ENCODE data around the gene GLT1D1. TPM values are rescaled to one million over a fixed set of nuclear protein-coding genes. Genes with fewer than 3 reads are reported as not detected.
"Not testable (repeated sequence)": the region's sequence is repeated elsewhere in the genome, so short reads cannot be mapped to it uniquely, and the experiment has no call there.

GLT1D1 gene
- total and polyA plus RNA-seq, 5 experiments from 2014 or later = not detected

GRCh38 chr12:128823916-128824839, 29.1 kb upstream of the GLT1D1 start, which contains the start of gene SLC15A4:
Gene SLC15A4 (minus strand): TSS chr12:128823958. CDS start chr12:128823943, 15 bp downstream.
- DNase-seq (peak; percentile 80 to 95 (median 88)), ATAC-seq (peak; percentile 92 to 95)
- peaks cover 16 to 54% (median 30%) of the 10 kb centered on the region in 4 donors for H3K4me1 Mint-ChIP-seq
- H3K9me3 Mint-ChIP-seq = peaks cover 0 to 11% (median 0%) of the 10 kb centered on the region in 9 donors
- POLR2A ChIA-PET = no interaction called here
- peak within 1 kb of the TSS; percentile 78 to 88 (median 84) for H3K4me3 Mint-ChIP-seq
- peaks cover 0 to 13% (median 0%) of the 10 kb centered on the region in 3 donors for H3K36me3 Mint-ChIP-seq
- peak within 1 kb of the TSS; percentile 28 to 87 (median 77) for H3K27ac Mint-ChIP-seq
- peaks cover 2 to 10% (median 6%) of the 10 kb centered on the region in 5 donors for H3K27me3 Mint-ChIP-seq

DNA sequence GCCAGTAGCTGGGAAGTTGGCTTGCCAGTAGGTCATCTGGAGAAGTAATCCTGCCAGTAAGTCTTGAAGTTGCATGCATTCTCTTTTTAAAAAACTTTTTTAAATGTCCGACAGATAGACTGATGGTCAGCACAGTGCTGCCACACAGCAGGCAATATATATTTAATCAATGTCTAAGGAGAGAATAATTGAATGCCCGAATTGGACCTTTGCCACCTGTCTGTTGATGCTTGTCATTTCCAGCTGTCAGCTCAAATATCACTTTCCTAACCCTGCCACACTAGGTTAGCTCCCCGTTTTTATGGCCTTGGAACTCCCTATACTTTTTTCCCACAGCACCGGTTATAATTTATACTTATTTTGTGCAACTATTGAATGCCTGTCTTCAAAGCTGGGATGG, 27.4 kb upstream of the GLT1D1 start:
- DNase-seq (no peak), ATAC-seq (no peak)
- peaks cover 0 to 11% (median 0%) of the 10 kb centered on the region in 9 donors for H3K9me3 Mint-ChIP-seq
- peaks cover 0 to 6% (median 0%) of the 10 kb centered on the region in 3 donors for H3K36me3 Mint-ChIP-seq
- peaks cover 2 to 27% (median 14%) of the 10 kb centered on the region in 5 donors for H3K27me3 Mint-ChIP-seq
- H3K27ac Mint-ChIP-seq = peak overlapping the region in 1 of 10 donors; percentile 2
- peaks cover 9 to 54% (median 20%) of the 10 kb centered on the region in 4 donors for H3K4me1 Mint-ChIP-seq
- peak overlapping the region in 5 of 10 donors; percentile 4 to 57 (median 31) for H3K4me3 Mint-ChIP-seq
- POLR2A ChIA-PET = no interaction called here

DNA sequence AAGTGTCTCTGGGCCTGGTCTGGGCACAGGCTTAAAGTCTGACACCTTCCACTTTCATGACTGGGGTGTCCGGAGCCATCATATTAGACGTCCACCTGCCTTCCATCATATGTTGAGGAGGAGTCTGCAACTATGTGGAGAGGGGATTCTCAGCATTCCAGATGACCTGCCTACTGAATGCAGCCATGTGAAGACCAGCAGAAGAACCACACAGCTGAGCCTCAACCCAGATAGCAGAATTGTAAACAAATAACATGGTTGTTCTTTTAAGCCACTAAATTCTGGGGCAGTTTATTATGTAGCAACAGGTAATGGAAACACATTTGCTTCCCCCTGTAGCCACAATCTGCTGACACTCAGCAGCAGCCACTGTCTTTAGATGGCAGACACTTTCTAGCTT, 25.6 kb upstream of the GLT1D1 start:
- no peak overlapping the region for H3K4me3 Mint-ChIP-seq

DNA sequence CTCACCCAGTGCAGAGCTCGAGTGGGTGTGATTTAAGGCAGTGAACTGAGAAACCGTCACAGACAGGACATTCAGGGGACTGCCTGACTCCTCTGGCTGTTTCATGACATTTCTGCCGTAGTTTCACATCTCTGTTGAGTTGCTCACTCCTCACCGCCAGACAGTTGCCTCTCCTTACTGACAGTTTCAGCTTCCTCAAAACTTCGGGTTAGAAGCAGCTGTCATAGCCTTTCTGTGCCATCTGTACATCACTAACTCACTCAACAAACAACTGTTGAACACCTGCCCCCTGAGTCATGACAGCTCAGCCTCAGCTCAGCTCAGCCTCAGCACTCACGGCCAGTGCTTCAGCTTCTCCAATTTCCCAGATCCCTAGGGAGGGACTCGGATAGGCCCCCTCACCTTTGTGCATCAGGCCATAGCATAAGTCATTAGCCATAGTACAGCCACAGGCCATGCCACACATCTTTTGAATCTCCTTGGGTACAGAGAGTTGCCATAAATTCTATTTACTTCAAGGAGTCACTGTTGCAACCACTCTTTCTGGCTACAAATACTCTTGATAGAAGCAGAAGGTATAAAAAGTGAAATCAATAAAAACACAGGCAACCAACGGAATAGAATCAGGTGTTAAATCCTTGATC, 23.3 kb upstream of the GLT1D1 start:
- peak in 1 of 2 donors; percentile 73 for ATAC-seq
- H3K9me3 Mint-ChIP-seq = peaks cover 0 to 11% (median 0%) of the 10 kb centered on the region in 9 donors
- H3K36me3 Mint-ChIP-seq = no peaks in the 10 kb centered on the region
- peaks cover 2 to 27% (median 14%) of the 10 kb centered on the region in 5 donors for H3K27me3 Mint-ChIP-seq
- peak overlapping the region in 4 of 10 donors; percentile 7 to 89 (median 32) for H3K27ac Mint-ChIP-seq
- no peak for DNase-seq
- H3K4me1 Mint-ChIP-seq = peaks cover 0 to 31% (median 5%) of the 10 kb centered on the region in 4 donors
- H3K4me3 Mint-ChIP-seq = peak overlapping the region in 1 of 10 donors; percentile 20
- POLR2A ChIA-PET = interaction anchor here (1.0 kb wide), 1 partner anchor 33 kb away, joined by 7 read pairs; no protein-coding TSS in a partner anchor

More for the DNA sequence above, 25.6 kb upstream of the GLT1D1 start:
- no peak for ATAC-seq
- no peak for DNase-seq
- Mint-ChIP-seq H3K27ac (no peak overlapping the region), H3K4me1 (peaks cover 0 to 40% (median 6%) of the 10 kb centered on the region in 4 donors), H3K9me3 (peaks cover 0 to 11% (median 0%) of the 10 kb centered on the region in 9 donors), H3K27me3 (peaks cover 2 to 27% (median 14%) of the 10 kb centered on the region in 5 donors), H3K36me3 (no peaks in the 10 kb centered on the region)
- POLR2A ChIA-PET = no interaction called here

DNA sequence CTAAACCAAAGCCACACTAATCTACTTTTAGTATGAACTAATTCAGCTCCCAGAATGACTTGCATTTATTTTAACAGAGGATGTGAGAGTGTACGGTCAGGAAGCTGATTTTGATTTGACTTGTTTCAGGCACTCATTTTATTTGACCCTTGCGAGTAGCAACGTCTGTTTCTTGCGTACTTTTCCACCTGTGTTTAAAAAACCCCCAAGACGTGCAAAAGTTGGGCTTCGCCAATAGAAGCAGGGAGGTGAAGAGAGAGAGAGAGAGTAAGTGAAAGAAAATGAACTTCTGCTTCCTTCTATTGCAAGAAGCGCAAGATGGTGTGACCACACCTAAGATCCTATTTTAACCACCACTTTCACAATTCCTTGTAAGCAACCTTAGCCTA, 22.8 kb upstream of the GLT1D1 start:
- Mint-ChIP-seq H3K4me1 (peaks cover 0 to 30% (median 5%) of the 10 kb centered on the region in 4 donors), H3K9me3 (peaks cover 0 to 11% (median 0%) of the 10 kb centered on the region in 9 donors), H3K36me3 (no peaks in the 10 kb centered on the region), H3K27ac (peak overlapping the region in 2 of 10 donors; percentile 28 to 35), H3K4me3 (peak overlapping the region in 1 of 10 donors; percentile 41), H3K27me3 (peaks cover 5 to 27% (median 17%) of the 10 kb centered on the region in 5 donors)
- DNase-seq = no peak
- POLR2A ChIA-PET = no interaction called here
- ATAC-seq = no peak

GRCh38 chr12:128833418-128833817, 19.9 kb upstream of the GLT1D1 start:
- peak overlapping the region in 1 of 10 donors; percentile 24 for H3K27ac Mint-ChIP-seq
- H3K4me3 Mint-ChIP-seq = no peak overlapping the region
- POLR2A ChIA-PET = interaction anchor here (1.0 kb wide), 1 partner anchor 51 kb away, joined by 7 read pairs; no protein-coding TSS in a partner anchor

DNA sequence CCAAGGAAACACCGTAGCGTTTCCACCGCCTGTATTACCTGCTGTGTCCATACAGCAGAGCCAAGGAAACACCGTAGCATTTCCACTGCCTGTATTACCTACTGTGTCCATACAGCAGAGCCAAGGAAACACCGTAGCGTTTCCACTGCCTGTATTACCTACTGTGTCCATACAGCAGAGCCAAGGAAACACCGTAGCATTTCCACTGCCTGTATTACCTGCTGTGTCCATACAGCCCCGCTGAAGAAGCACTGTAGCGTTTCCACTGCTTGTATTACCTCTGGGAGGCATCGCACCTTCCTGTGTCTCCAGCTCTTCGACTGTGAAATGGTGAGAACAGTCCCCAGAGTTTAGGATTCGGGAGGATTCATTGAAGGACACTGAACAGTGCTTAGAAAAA, 13.4 kb upstream of the GLT1D1 start:
- H3K9me3 Mint-ChIP-seq, DNase-seq, ATAC-seq, H3K4me3 Mint-ChIP-seq, H3K36me3 Mint-ChIP-seq, POLR2A ChIA-PET, H3K27ac Mint-ChIP-seq: not testable (repeated sequence)
- H3K27me3 Mint-ChIP-seq = peaks cover 0 to 30% (median 10%) of the 10 kb centered on the region in 5 donors
- peaks cover 0 to 25% (median 2%) of the 10 kb centered on the region in 4 donors for H3K4me1 Mint-ChIP-seq

More at GRCh38 chr12:128833418-128833817, 19.9 kb upstream of the GLT1D1 start:
- Mint-ChIP-seq H3K27me3 (peaks cover 9 to 25% (median 19%) of the 10 kb centered on the region in 5 donors), H3K9me3 (peaks cover 0 to 4% (median 0%) of the 10 kb centered on the region in 9 donors), H3K4me1 (peaks cover 0 to 23% (median 5%) of the 10 kb centered on the region in 4 donors), H3K36me3 (no peaks in the 10 kb centered on the region)
- ATAC-seq (no peak), DNase-seq (no peak)

- Mint-ChIP-seq H3K27me3 (peaks cover 0 to 26% (median 7%) of the 10 kb centered on the region in 5 donors), H3K4me3 (no peak overlapping the region), H3K4me1 (peaks cover 0 to 25% (median 2%) of the 10 kb centered on the region in 4 donors), H3K9me3 (no peaks in the 10 kb centered on the region), H3K36me3 (no peaks in the 10 kb centered on the region), H3K27ac (peak overlapping the region in 1 of 10 donors; percentile 51)
- POLR2A ChIA-PET = no interaction called here
- ATAC-seq (no peak), DNase-seq (no peak)
These were observed 12.3 kb upstream of the GLT1D1 start for GRCh38 chr12:128840862-128841468.

DNA sequence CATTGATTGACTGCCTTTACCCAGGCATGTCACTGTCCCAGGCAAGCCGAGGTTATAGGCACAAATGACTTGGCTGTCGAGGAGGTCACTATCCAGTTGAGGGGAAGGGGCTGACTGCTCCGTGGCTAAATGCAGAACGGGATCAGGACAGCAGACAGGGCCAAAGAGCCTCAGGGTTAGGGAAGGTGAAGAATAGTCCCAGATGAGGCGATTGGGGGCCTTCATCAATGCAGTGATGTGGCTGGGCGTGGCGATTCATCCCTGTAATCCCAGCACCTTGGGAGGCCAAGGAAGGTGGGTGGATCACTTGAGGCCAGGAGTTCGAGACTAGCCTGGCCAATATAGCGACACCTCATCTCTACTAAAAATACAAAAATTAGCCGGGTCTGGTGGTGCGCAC, 10.7 kb upstream of the GLT1D1 start:
- Mint-ChIP-seq H3K27ac (no peak overlapping the region), H3K4me3 (peak overlapping the region in 1 of 10 donors; percentile 9), H3K36me3 (no peaks in the 10 kb centered on the region), H3K9me3 (peaks cover 0 to 2% (median 0%) of the 10 kb centered on the region in 9 donors), H3K27me3 (peaks cover 0 to 23% (median 3%) of the 10 kb centered on the region in 5 donors), H3K4me1 (peaks cover 0 to 25% (median 2%) of the 10 kb centered on the region in 4 donors)
- ATAC-seq (no peak), DNase-seq (no peak)
- POLR2A ChIA-PET = no interaction called here

GRCh38 chr12:128843538-128843937, 9.7 kb upstream of the GLT1D1 start:
- POLR2A ChIA-PET = no interaction called here
- peaks cover 0 to 23% (median 3%) of the 10 kb centered on the region in 5 donors for H3K27me3 Mint-ChIP-seq
- DNase-seq (no peak), ATAC-seq (no peak)
- peaks cover 0 to 25% (median 2%) of the 10 kb centered on the region in 4 donors for H3K4me1 Mint-ChIP-seq
- no peak overlapping the region for H3K27ac Mint-ChIP-seq
- H3K9me3 Mint-ChIP-seq = peaks cover 0 to 2% (median 0%) of the 10 kb centered on the region in 9 donors
- H3K36me3 Mint-ChIP-seq = no peaks in the 10 kb centered on the region
- H3K4me3 Mint-ChIP-seq = no peak overlapping the region

DNA sequence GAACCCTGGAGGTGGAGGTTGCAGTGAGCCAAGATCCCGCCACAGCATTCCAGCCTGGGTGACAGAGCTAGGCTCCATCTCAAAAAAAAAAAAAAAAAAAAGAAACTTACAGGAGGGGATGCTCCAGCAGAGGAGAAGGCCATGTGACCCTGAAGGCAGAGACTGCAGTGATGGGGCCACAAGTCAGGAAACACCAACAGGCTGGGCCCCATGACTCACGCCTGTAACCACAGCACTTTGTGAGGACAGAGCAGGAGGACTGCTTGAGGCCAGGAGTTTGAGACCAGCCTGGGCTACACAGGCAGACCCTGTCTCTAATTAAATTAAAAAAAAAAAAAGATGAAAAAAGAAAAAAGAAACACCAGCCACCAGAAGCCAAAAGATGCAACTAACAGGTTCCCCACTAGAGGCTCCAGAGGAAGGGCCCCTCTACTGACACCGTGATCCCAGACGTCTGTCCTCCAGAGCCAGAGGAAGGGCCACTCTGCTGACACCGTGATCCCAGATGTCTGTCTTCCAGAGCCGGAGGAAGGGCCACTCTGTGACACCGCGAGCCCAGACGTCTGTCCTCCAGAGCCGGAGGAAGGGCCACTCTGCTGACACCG, 9.1 kb upstream of the GLT1D1 start:
- DNase-seq (no peak), ATAC-seq (no peak)
- POLR2A ChIA-PET = no interaction called here
- peaks cover 0 to 19% (median 3%) of the 10 kb centered on the region in 5 donors for H3K27me3 Mint-ChIP-seq
- peaks cover 0 to 2% (median 0%) of the 10 kb centered on the region in 9 donors for H3K9me3 Mint-ChIP-seq
- H3K36me3 Mint-ChIP-seq = no peaks in the 10 kb centered on the region
- H3K4me1 Mint-ChIP-seq = peaks cover 0 to 25% (median 2%) of the 10 kb centered on the region in 4 donors
- H3K4me3 Mint-ChIP-seq = no peak overlapping the region
- no peak overlapping the region for H3K27ac Mint-ChIP-seq
